Loucy (cell line): ENCODE measurements around the gene C2CD4C.

Experiments used
- H2AFZ ChIP-seq: fragments of 200-600 bp; sonication (generic); 2 replicates; pipeline ENCODE4 v1.6.0; 2016; ENCODE audit warnings: antibody characterized with exemption, mild to moderate bottlenecking, low read length, moderate library complexity
- H3F3A ChIP-seq: fragments of 200-600 bp; 2 replicates; pipeline ENCODE4 v1.6.0; 2016; ENCODE audit warnings: antibody characterized with exemption, low read depth, mild to moderate bottlenecking
- H3K27me3 ChIP-seq: fragments of 200-600 bp; sonication (generic); 2 replicates; pipeline ENCODE4 v1.6.1; 2014; ENCODE audit warnings: low read length, mild to moderate bottlenecking; ENCODE audit not compliant: insufficient read depth, poor library complexity, severe bottlenecking
- H3K36me3 ChIP-seq: fragments of 200-600 bp; sonication (generic); 2 replicates; pipeline ENCODE4 v1.6.1; 2016; ENCODE audit warnings: low read length; ENCODE audit not compliant: insufficient read depth
- H3K4me1 ChIP-seq: fragments of 200-600 bp; sonication (generic); 2 replicates; pipeline ENCODE4 v1.5.1; 2014; ENCODE audit warnings: low read length, mild to moderate bottlenecking; ENCODE audit not compliant: insufficient read depth, poor library complexity, severe bottlenecking
- H3K4me2 ChIP-seq: fragments of 200-600 bp; sonication (generic); 2 replicates; pipeline ENCODE4 v1.6.0; 2014; ENCODE audit warnings: antibody characterized with exemption, low read length, low read depth, mild to moderate bottlenecking; ENCODE audit not compliant: poor library complexity, severe bottlenecking
- H3K4me3 ChIP-seq: fragments of 200-600 bp; sonication (generic); 2 replicates; pipeline ENCODE4 v1.5.1; 2014; ENCODE audit warnings: low read length, mild to moderate bottlenecking, mixed read lengths; ENCODE audit not compliant: poor library complexity, severe bottlenecking
- H3K79me2 ChIP-seq: fragments of 200-600 bp; sonication (generic); 2 replicates; pipeline ENCODE4 v1.6.1; 2014; ENCODE audit warnings: low read length; ENCODE audit not compliant: insufficient read depth
- H3K9ac ChIP-seq: fragments of 200-600 bp; sonication (generic); 2 replicates; pipeline ENCODE4 v1.6.0; 2014; ENCODE audit warnings: mild to moderate bottlenecking, low read depth, low read length, moderate library complexity; ENCODE audit not compliant: poor library complexity, severe bottlenecking
- H3K9me2 ChIP-seq: fragments of 200-600 bp; sonication (generic); replicated peaks from 2 replicates; pipeline ENCODE4 v1.6.1; 2016; ENCODE audit warnings: low read depth, low read length, mixed read lengths
- H3K9me3 ChIP-seq: fragments of 200-600 bp; sonication (generic); 2 replicates; pipeline ENCODE4 v1.6.1; 2014; ENCODE audit warnings: mild to moderate bottlenecking, antibody characterized with exemption, low read length, low read depth; ENCODE audit not compliant: insufficient read depth
- H4K20me1 ChIP-seq: fragments of 200-600 bp; sonication (generic); 2 replicates; pipeline ENCODE4 v1.6.0; 2014; ENCODE audit warnings: antibody characterized with exemption, low read length, mild to moderate bottlenecking; ENCODE audit not compliant: insufficient read depth, poor library complexity, severe bottlenecking
- EZH2phosphoT487 ChIP-seq: fragments of 200-600 bp; IDR thresholded peaks from 2 replicates; pipeline ENCODE4 v1.6.1; 2018; ENCODE audit warnings: antibody characterized with exemption, mild to moderate bottlenecking, moderate library complexity, borderline replicate concordance
- TF ChIP-seq, protein P1 (sequence below): fragments of 200-600 bp; sonication (generic); conservative IDR thresholded peaks from 2 replicates; pipeline ENCODE4 v1.5.1; 2014; ENCODE audit warnings: mild to moderate bottlenecking, antibody characterized with exemption, low read length

Gene C2CD4C

DNA sequence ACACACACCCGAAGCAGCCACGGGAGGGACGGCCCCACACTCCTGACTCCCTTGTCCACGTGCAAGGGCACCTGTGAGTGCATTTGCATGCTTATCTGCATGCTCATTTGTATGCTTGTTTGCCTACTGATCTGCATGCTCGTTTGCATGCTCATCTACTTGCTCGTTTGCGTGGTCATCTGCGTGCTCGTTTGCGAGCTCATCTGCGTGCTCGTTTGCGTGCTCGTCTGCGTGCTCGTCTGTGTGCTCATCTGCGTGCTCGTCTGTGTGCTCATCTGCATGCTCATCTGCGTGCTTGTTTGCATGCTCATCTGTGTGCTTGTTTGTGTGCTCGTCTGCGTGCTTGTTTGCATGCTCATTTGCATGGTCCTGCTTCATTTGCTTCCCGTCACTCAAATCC lies 28.1 kb upstream of the C2CD4C start:
- Histone ChIP-seq H2AFZ (no peak overlapping the region), H3K9me3 (peaks cover 17% of the 10 kb centered on the region; the same call in 1 of the 2 replicates), H3K27me3 (no peaks in the 10 kb centered on the region), H3K9ac (no peak overlapping the region), H4K20me1 (no peaks in the 10 kb centered on the region), H3K4me2 (no peak overlapping the region), H3K36me3 (no peaks in the 10 kb centered on the region), H3K79me2 (no peaks in the 10 kb centered on the region), H3K9me2 (no peaks in the 10 kb centered on the region), H3K4me3 (no peak overlapping the region), H3K4me1 (no peaks in the 10 kb centered on the region), H3F3A (no peaks in the 10 kb centered on the region)
- TF ChIP-seq, protein P1, sequence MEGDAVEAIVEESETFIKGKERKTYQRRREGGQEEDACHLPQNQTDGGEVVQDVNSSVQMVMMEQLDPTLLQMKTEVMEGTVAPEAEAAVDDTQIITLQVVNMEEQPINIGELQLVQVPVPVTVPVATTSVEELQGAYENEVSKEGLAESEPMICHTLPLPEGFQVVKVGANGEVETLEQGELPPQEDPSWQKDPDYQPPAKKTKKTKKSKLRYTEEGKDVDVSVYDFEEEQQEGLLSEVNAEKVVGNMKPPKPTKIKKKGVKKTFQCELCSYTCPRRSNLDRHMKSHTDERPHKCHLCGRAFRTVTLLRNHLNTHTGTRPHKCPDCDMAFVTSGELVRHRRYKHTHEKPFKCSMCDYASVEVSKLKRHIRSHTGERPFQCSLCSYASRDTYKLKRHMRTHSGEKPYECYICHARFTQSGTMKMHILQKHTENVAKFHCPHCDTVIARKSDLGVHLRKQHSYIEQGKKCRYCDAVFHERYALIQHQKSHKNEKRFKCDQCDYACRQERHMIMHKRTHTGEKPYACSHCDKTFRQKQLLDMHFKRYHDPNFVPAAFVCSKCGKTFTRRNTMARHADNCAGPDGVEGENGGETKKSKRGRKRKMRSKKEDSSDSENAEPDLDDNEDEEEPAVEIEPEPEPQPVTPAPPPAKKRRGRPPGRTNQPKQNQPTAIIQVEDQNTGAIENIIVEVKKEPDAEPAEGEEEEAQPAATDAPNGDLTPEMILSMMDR = no peak
- TF ChIP-seq EZH2phosphoT487 = no peak

DNA sequence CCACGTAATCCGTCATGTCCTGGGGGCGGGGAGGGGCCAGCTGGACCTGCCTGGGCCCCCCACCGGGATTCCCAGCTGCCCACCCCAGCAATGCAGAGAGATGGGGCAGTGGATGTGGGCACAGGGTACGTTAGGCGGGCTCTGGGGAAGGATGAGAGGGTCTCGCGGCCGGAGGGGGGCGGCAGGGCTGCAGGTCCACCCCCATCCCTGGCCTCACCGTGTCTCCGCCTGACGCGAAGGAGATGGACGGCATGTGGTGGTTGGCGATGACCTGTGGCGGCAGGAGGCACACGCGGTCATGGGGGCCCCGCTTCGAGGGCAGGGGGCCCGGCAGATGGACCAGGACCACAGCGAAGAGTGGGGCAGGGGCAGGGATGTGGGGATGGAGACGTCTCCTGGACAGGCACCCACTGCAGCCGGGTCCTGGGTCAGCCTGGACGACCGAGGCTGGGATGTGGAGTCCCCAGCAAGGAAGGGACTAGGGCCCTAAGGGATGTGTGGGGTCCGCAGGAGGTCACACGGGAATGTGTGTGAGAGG lies 27.5 kb upstream of the C2CD4C start:
- no peaks in the 10 kb centered on the region for H4K20me1 ChIP-seq
- no peak overlapping the region for H3K4me3 ChIP-seq
- no peaks in the 10 kb centered on the region for H3F3A ChIP-seq
- no peaks in the 10 kb centered on the region for H3K36me3 ChIP-seq
- no peaks in the 10 kb centered on the region for H3K4me1 ChIP-seq
- no peaks in the 10 kb centered on the region for H3K27me3 ChIP-seq
- H3K79me2 ChIP-seq = no peaks in the 10 kb centered on the region
- H3K9me3 ChIP-seq = peaks cover 12% of the 10 kb centered on the region; the same call in 1 of the 2 replicates
- H3K4me2 ChIP-seq = no peak overlapping the region
- H3K9ac ChIP-seq = no peak overlapping the region
- no peaks in the 10 kb centered on the region for H3K9me2 ChIP-seq
- H2AFZ ChIP-seq = no peak overlapping the region
- no peak for TF ChIP-seq EZH2phosphoT487
- TF ChIP-seq, protein P1 = no peak

DNA sequence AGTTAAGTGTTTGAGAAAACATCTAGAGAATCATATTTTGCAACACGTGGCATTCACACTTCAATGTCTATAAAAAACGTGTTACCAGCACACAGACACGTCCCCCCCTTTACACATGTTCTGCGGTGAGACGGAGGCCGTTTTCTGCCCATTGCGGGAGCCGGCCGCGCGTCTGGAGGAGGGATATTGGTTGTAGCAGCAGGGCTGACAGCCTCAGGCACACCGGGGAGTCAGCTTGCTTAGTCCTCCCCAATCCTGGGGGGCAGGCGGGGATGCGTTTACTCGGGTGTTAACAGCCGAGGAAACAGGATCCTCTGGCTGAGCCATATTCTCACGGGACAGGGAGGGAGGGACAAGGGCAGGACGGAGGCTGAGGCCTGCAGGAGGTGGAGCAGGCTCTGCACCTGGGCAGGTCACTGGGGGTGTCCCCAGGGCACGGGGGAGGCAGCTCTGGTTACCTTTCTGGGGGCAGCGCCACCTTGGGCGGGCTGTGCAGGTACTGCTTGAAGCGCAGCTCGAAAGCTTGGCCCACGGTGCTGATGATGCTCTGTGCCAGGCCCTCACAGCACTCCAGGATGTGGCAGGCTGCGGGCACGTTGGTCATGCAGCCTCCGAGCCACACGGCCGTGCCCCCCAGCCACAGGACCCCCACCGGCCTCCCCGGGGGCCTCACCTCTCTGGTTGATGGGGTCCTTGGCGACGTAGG lies 26.9 kb upstream of the C2CD4C start:
- H3K9me2 ChIP-seq = no peaks in the 10 kb centered on the region
- H4K20me1 ChIP-seq = no peaks in the 10 kb centered on the region
- H3F3A ChIP-seq = no peaks in the 10 kb centered on the region
- no peaks in the 10 kb centered on the region for H3K4me1 ChIP-seq
- TF ChIP-seq, protein P1 = no peak
- no peak for TF ChIP-seq EZH2phosphoT487
- H2AFZ ChIP-seq = no peak overlapping the region
- no peak overlapping the region for H3K4me3 ChIP-seq
- no peak overlapping the region for H3K9ac ChIP-seq
- H3K79me2 ChIP-seq = no peaks in the 10 kb centered on the region
- H3K9me3 ChIP-seq = peaks cover 10% of the 10 kb centered on the region; the same call in 1 of the 2 replicates
- H3K27me3 ChIP-seq = no peaks in the 10 kb centered on the region
- H3K36me3 ChIP-seq = no peaks in the 10 kb centered on the region
- H3K4me2 ChIP-seq = no peak overlapping the region
